ENCODE measurements around the gene EFNA3.

DNA sequence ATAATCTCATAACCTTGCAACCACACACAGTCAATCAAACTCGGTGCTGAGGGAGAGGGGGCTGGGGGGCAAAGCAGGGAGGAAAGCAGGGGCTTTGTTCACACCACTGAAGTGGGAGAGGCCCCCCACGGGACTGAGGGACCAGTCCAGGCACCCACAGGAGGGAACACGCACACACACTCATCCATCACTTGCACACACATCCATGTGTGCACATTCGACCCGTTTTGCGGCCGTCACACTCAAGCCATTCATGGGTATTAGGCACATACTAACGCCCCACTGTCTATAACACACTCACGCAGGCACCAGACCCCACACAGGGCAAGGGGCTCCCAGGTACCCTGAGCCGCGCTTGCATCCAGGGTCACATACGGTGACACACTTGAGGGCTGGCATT lies 14.0 kb downstream of the EFNA3 start:
- TF ChIP-seq CTCF (conservative IDR thresholded peaks at IDR 0.05; ENCODE audit: low read depth, low read length) (no peak), NFE2L2 (IDR thresholded peaks at IDR 0.05; ENCODE audit: low read depth, low read length) (no peak), POLR2A (IDR thresholded peaks at IDR 0.05; ENCODE audit: low read depth, low read length) (no peak), RAD21 (IDR thresholded peaks at IDR 0.05; ENCODE audit: low read length) (no peak), RFX5 (IDR thresholded peaks at IDR 0.05; ENCODE audit: low read depth, low read length) (no peak), USF2 (IDR thresholded peaks at IDR 0.05; ENCODE audit: low read depth, low read length) (no peak), RCOR1 (IDR thresholded peaks at IDR 0.05; ENCODE audit: insufficient replicate concordance, low read length) (no peak)
- TF ChIP-seq, protein P1, sequence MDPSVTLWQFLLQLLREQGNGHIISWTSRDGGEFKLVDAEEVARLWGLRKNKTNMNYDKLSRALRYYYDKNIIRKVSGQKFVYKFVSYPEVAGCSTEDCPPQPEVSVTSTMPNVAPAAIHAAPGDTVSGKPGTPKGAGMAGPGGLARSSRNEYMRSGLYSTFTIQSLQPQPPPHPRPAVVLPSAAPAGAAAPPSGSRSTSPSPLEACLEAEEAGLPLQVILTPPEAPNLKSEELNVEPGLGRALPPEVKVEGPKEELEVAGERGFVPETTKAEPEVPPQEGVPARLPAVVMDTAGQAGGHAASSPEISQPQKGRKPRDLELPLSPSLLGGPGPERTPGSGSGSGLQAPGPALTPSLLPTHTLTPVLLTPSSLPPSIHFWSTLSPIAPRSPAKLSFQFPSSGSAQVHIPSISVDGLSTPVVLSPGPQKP (IDR thresholded peaks at IDR 0.05; ENCODE audit: borderline replicate concordance, low read depth, low read length): no peak
